ENCODE measurements around the gene CDC25C. TPM values are rescaled to one million over a fixed set of nuclear protein-coding genes. Genes with fewer than 3 reads are reported as not detected.

The CDC25C gene
- total RNA-seq, 1 donor from 2014 or later = not detected

- POLR2A ChIA-PET = no interaction called here
Measured at GRCh38 chr5:138276402-138277054, 55.1 kb downstream of the CDC25C start.

DNA sequence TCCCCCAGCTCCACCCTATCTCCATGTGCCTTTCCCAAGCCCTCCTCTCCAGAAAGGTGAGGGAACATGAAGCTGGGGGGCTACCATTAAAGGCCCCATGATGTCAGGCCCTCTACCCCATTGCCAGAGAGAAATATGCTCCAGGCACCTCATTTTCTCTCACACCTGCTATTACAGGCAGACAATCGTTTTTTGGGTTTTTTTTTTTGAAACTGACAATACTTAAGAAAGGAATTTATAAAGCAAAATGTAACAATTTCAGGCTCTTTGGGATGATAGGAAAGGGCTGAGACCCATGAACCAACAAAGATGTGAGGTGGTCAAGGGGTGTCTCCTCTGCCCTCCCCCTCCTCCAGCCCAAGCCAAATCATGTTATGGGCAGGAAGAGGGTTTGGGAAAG, 55.7 kb downstream of the CDC25C start:
- ChIA-PET CTCF (no interaction called here), POLR2A (no interaction called here)
- Mint-ChIP-seq H3K9me3 (no peaks in the 10 kb centered on the region), H3K27ac (no peak overlapping the region), H3K4me1 (peaks cover 6% of the 10 kb centered on the region), H3K27me3 (peaks cover 20% of the 10 kb centered on the region), H3K4me3 (no peak overlapping the region), H3K36me3 (ENCODE audit: low read depth) (no peaks in the 10 kb centered on the region)
- TF ChIP-seq CTCF (IDR thresholded peaks at IDR 0.05) = no peak
- ATAC-seq (ENCODE audit: low read depth) (no peak), DNase-seq (no peak)
- intact Hi-C loops (cut with micrococcal nuclease) = no loop called here

More at GRCh38 chr5:138276402-138277054, 55.1 kb downstream of the CDC25C start:
- Mint-ChIP-seq H3K4me3 (no peak overlapping the region), H3K27me3 (peaks cover 20% of the 10 kb centered on the region), H3K9me3 (no peaks in the 10 kb centered on the region), H3K36me3 (ENCODE audit: low read depth) (no peaks in the 10 kb centered on the region), H3K4me1 (peaks cover 6% of the 10 kb centered on the region), H3K27ac (no peak overlapping the region)
- CTCF ChIA-PET = no interaction called here
- TF ChIP-seq CTCF (IDR thresholded peaks at IDR 0.05) = no peak
- DNase-seq (no peak), ATAC-seq (ENCODE audit: low read depth) (no peak)
- intact Hi-C loops (cut with micrococcal nuclease) = no loop called here

GRCh38 chr5:138275379-138275782, 56.2 kb downstream of the CDC25C start:
- ChIA-PET CTCF (no interaction called here), POLR2A (no interaction called here)
- no peak for ATAC-seq (ENCODE audit: low read depth)
- no peak for DNase-seq
- Mint-ChIP-seq H3K4me1 (peaks cover 6% of the 10 kb centered on the region), H3K27ac (no peak overlapping the region), H3K9me3 (no peaks in the 10 kb centered on the region), H3K4me3 (no peak overlapping the region), H3K36me3 (ENCODE audit: low read depth) (no peaks in the 10 kb centered on the region), H3K27me3 (peaks cover 20% of the 10 kb centered on the region)
- TF ChIP-seq CTCF (IDR thresholded peaks at IDR 0.05) = no peak
- intact Hi-C loops (cut with micrococcal nuclease) = no loop called here

DNA sequence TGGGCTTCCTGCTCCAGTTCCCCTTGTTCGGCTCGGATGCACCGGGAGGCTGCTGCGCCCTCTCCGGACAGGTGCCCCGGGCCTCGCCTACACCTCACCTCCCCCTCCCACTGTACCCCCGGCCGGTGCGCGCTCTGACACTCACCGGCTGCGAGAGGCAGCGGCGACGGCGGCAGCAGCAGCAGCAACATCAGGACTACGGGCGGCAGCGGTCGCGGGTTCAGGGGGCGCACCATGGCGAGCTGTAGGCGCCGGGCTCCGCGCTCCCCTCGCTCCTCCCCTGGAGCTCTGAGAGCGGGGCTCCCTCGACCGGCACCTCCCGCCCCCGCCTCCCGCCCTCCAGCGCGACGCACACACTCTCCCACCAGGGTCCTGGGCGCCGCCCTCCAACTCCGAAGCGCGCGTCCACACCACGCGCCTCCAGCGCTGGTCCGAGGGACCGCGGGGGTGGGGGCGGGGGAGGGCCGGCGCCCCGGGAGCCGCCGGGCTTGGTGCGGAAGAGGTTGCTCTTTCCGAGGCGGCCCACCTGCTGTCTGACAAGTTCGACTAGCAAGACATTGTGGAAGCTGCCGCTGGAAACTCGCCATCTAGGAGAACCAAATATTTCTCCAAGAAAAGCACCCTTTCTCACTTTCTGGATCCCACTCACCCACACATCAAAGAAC, 57.3 kb downstream of the CDC25C start, which contains the start of gene GFRA3:
Gene GFRA3, minus strand, starts transcription at position 433 of the 665 bp plus-strand sequence. Its CDS starts 197 bp downstream, at position 236.
- ATAC-seq (ENCODE audit: low read depth) = peak; percentile 7
- TF ChIP-seq CTCF (IDR thresholded peaks at IDR 0.05) = no peak
- CTCF ChIA-PET = no interaction called here
- DNase-seq = no peak
- H3K27ac Mint-ChIP-seq = no peak within 1 kb of the TSS
- peak within 1 kb of the TSS; percentile 56 for H3K4me3 Mint-ChIP-seq
- peaks cover 20% of the 10 kb centered on the region for H3K27me3 Mint-ChIP-seq
- H3K9me3 Mint-ChIP-seq = no peaks in the 10 kb centered on the region
- POLR2A ChIA-PET = interaction anchor here (0.6 kb wide), 1 partner anchor 84 kb away, joined by 4 read pairs; no protein-coding TSS in a partner anchor
- peaks cover 6% of the 10 kb centered on the region for H3K4me1 Mint-ChIP-seq
- intact Hi-C loops (cut with micrococcal nuclease) = no loop called here
- H3K36me3 Mint-ChIP-seq (ENCODE audit: low read depth) = no peaks in the 10 kb centered on the region

- Mint-ChIP-seq H3K27ac (no peak overlapping the region), H3K4me1 (peaks cover 6% of the 10 kb centered on the region), H3K4me3 (peak overlapping the region; percentile 56), H3K36me3 (ENCODE audit: low read depth) (no peaks in the 10 kb centered on the region), H3K9me3 (no peaks in the 10 kb centered on the region), H3K27me3 (peaks cover 20% of the 10 kb centered on the region)
- ChIA-PET POLR2A (interaction anchor here (0.6 kb wide), 1 partner anchor 84 kb away, joined by 4 read pairs; no protein-coding TSS in a partner anchor), CTCF (no interaction called here)
- TF ChIP-seq CTCF (IDR thresholded peaks at IDR 0.05) = no peak
- intact Hi-C loops (cut with micrococcal nuclease) = no loop called here
- DNase-seq (no peak), ATAC-seq (ENCODE audit: low read depth) (no peak)
Measured at GRCh38 chr5:138273834-138274188, 57.8 kb downstream of the CDC25C start.
